Ishikawa (cell line): ENCODE data around the gene ATP5F1D.

Experiments
- CEBPB ChIP-seq: IDR thresholded peaks from 2 replicates; pipeline ENCODE4 v1.6.1; 2012
- CREB1 ChIP-seq: IDR thresholded peaks from 2 replicates; pipeline ENCODE4 v1.6.1; 2012; ENCODE audit warnings: low read depth
- EP300 ChIP-seq: IDR thresholded peaks from 2 replicates; pipeline ENCODE4 v1.6.1; 2012; ENCODE audit warnings: borderline replicate concordance
- RAD21 ChIP-seq: IDR thresholded peaks from 2 replicates; pipeline ENCODE4 v1.6.1; 2012; ENCODE audit warnings: low read depth
- TEAD4 ChIP-seq: IDR thresholded peaks from 2 replicates; pipeline ENCODE4 v1.6.1; 2012
- YY1 ChIP-seq: IDR thresholded peaks from 2 replicates; pipeline ENCODE4 v1.6.1; 2012; ENCODE audit warnings: low read depth
- TF ChIP-seq, protein P1 (sequence below): IDR thresholded peaks from 2 replicates; pipeline ENCODE4 v1.6.1; 2012

DNA sequence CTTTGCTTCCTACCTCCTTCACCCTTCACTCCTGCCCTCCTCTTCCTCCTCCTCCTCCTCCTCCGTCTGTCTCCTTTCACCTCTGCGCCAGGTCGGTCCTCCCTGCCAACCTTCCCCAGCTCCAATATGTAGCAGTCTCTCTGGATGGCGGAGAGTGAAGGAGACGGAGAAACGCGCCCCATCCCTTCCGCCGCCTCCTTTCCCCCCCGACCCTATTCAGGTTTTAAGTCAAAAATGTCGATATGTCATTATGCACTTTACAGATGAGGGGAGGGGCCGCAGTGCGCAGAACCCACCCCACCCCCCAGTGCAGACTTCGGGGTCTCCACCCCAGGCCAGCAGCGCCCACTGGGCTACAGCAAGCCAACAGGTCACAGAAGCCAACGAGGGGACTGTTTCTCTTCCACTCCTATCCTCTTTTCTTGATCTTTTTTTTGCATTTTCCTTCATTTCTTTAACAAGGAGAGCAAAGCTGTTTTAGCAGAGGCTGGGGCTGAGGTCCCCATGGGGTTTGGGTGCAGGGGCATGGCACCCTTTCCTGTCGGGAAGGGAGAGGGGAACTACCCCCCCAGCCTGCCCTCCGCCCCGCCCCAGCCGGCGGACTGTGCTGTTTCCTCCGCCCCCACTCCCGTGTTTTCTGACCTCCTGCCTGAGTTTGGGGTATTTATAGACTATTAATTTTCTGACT, 16.1 kb downstream of the ATP5F1D start:
- no peak for TF ChIP-seq EP300
- no peak for TF ChIP-seq CREB1
- TF ChIP-seq, protein P1, sequence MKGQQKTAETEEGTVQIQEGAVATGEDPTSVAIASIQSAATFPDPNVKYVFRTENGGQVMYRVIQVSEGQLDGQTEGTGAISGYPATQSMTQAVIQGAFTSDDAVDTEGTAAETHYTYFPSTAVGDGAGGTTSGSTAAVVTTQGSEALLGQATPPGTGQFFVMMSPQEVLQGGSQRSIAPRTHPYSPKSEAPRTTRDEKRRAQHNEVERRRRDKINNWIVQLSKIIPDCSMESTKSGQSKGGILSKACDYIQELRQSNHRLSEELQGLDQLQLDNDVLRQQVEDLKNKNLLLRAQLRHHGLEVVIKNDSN: no peak
- no peak for TF ChIP-seq RAD21
- no peak for TF ChIP-seq YY1
- TF ChIP-seq TEAD4: no peak
- TF ChIP-seq CEBPB: no peak
